Adrenal gland (tissue), 12 donors: ENCODE data around the gene PERM1. TPM values are rescaled to one million over a fixed set of nuclear protein-coding genes. Genes with fewer than 3 reads are reported as not detected.

Source experiments
- DNase-seq, 7 donors: peaks; one replicate each; pipeline ENCODE4 v3.0.0-alpha.2; 2019 to 2020
- H3K27ac ChIP-seq, 5 donors: fragments of 200-600 bp; sonication (generic) in 4 of 5; 1 replicate in 3 of 5; 2 replicates in 2 of 5; pipeline versions ENCODE4 v1.5.1 to v1.8.0; 2016 to 2020; ENCODE audit warnings: mild to moderate bottlenecking in 1 of 5
- H3K27me3 ChIP-seq: fragments of 200-600 bp; 2 replicates; pipeline ENCODE4 v1.8.0; 2021
- H3K36me3 ChIP-seq, 2 donors: fragments of 200-600 bp; replicated peaks in 1 of 2; 1 replicate in 1 of 2; 2 replicates in 1 of 2; pipeline versions ENCODE4 v1.5.1 to v1.8.0; 2018 to 2022
- H3K4me1 ChIP-seq, 2 donors: fragments of 200-600 bp; replicated peaks in 1 of 2; 1 replicate in 1 of 2; 2 replicates in 1 of 2; pipeline versions ENCODE4 v1.5.1 to v1.8.0; 2018 to 2021
- H3K4me3 ChIP-seq, 4 donors: fragments of 200-600 bp; sonication (generic) in 3 of 4; one replicate each; pipeline ENCODE4 v1.5.1; 2016 to 2018
- H3K9me3 ChIP-seq, 3 donors: fragments of 200-600 bp; sonication (generic) in 1 of 3; replicated peaks in 1 of 3; 1 replicate in 2 of 3; 2 replicates in 1 of 3; pipeline versions ENCODE4 v1.5.1 to v1.8.0; 2016 to 2021
- CTCF ChIP-seq, 6 experiments: fragments of 450-650 bp in 4 of 6; fragments of 200-600 bp in 2 of 6; sonication (generic) in 1 of 6; IDR thresholded peaks; 1 replicate in 5 of 6; 2 replicates in 1 of 6; pipeline versions ENCODE4 v1.5.1 to v1.8.0; 2016 to 2021; ENCODE audit warnings: antibody characterized with exemption in 6 of 6, mild to moderate bottlenecking in 2 of 6, moderate library complexity in 1 of 6
- POLR2A ChIP-seq, 2 donors: fragments of 450-650 bp; IDR thresholded peaks; one replicate each; pipeline ENCODE4 v1.6.1; 2017; ENCODE audit warnings: antibody characterized with exemption in 2 of 2, mild to moderate bottlenecking in 2 of 2, moderate library complexity in 1 of 2
- WGBS, 4 donors: extraction: QIAGEN DNeasy Blood & Tissue Kit in 2 of 4; methylation state at CpG; one replicate each; pipeline versions ENCODE4 v1.1.5 to v1.1.7; 2013 to 2017; 5-methylcytosine and 5-hydroxymethylcytosine counted together
- intact Hi-C, 2 donors: fragments of 100-400 bp; cut with DNase I; formaldehyde crosslinking; loops; one replicate each; pipeline versions ENCODE4 v1.14.1 to v1.15.0; 2022 to 2023
- polyA plus RNA-seq, 3 donors: library from polyadenylated mRNA; stranded (reverse); fragments of 200-250 nt in 2 of 3; fragments of 350-450 nt in 1 of 3; fragmentation: Illumina TruSeq in 1 of 3; extraction: RNeasy Lipid Tissue Mini Kit (QIAGEN cat#74804) in 1 of 3; gene quantifications; one replicate each; pipeline ENCODE4 v1.2.3, GENCODE V29; 2013 to 2014
- total RNA-seq, 9 donors: library from RNA; depleted of rRNA in 4 of 9; stranded (reverse); fragments of >200 nt in 4 of 9; fragments of 120-200 nt in 1 of 9; fragmentation: NEBNext Ultra II Directional in 1 of 9; extraction: Animal tissue kit (Norgen Biotek cat#: 25700) in 1 of 9; gene quantifications; one replicate each; pipeline versions ENCODE4 v1.1.0 to v1.2.4, GENCODE V29; 2013 to 2023
- donor health status: healthy with polysubstance abuse.
- donor health status: Bipolar disorder and iron deficiency.
- donor health status: DM: yes; HTN: yes; CAD: no.
- donor health status: DM: no; HTN: no; CAD: no.
- donor health status: DM: no; HTN: no; CAD: no.
- donor health status: DM: yes; HTN: yes; CAD: no.

PERM1 gene
- total and polyA plus RNA-seq, 12 donors, result 0.13 to 0.88 (median 0.25) TPM; not detected in 5

- Histone ChIP-seq H3K4me3 (no peak overlapping the region), H3K27ac (no peak overlapping the region), H3K9me3 (no peaks in the 10 kb centered on the region), H3K27me3 (peaks cover 8% of the 10 kb centered on the region), H3K36me3 (no peaks in the 10 kb centered on the region), H3K4me1 (peaks cover 5% of the 10 kb centered on the region in 2 donors)
- intact Hi-C loops, result no loop called here
- no peak for DNase-seq
- TF ChIP-seq POLR2A (IDR thresholded peaks at IDR 0.05), result no peak
- no peak for TF ChIP-seq CTCF (IDR thresholded peaks at IDR 0.05)
- 63 to 86% (median 80%) methylated on average over 3 to 10 of the region's 10 CpGs for WGBS, 4 donors
These were observed 43.8 kb upstream of the PERM1 start for GRCh38 chr1:1025730-1026129.

DNA sequence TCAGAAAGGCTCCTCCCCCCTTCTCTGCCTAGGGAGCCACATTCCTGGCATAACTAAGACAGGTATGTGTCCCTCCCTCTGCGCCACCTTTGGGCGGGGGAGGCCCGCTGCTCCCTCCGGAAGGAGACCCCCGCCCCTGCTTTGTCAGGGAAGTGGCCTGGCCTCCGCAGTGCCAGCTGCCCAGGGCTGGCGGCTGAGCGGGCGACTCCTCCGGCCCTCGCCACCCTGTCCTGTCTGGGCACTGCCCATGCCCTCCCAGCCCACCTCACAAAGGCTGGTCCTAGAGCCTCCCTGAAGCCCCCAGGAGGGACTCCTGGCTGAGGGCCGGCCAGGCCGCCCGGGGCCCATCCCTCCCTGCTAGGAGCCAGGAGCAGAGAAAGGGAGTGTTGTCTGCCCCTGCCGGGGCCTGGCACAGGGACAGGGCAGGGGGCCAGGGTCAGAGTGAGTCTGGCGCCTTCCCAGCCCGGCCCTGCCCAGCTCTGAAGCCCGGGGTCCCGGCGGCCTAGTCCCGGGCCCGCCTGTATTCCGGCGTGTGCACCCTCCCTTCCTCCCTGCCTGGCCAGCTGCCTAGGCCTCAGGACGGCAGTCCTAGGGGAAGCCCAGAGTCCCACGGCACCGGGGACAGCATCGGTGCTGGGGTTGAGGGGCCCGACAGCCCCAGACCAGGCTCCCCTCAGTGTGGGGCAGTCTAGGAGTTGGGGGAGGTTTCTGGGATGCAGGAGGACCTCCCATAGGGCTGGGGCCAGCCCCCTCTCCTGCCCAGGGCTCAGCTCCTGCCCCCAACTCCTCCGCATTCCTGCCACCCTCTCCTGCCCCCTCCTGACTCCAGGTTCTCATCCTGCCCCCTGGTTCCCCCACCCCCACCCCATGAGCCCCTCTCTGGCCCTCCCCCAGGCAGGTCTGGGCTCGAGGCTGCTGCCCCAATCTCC lies 43.1 kb upstream of the PERM1 start:
- intact Hi-C loops, result no loop called here
- DNase-seq, result no peak
- peaks cover 12% of the 10 kb centered on the region in 2 donors for H3K4me1 ChIP-seq
- H3K4me3 ChIP-seq, result no peak overlapping the region
- 54 to 84% (median 62%) methylated on average over 15 to 31 of the region's 31 CpGs for WGBS, 4 donors
- TF ChIP-seq CTCF (IDR thresholded peaks at IDR 0.05) (no peak), POLR2A (IDR thresholded peaks at IDR 0.05) (no peak)
- no peaks in the 10 kb centered on the region for H3K36me3 ChIP-seq
- no peaks in the 10 kb centered on the region for H3K9me3 ChIP-seq
- no peak overlapping the region for H3K27ac ChIP-seq
- H3K27me3 ChIP-seq, result peaks cover 13% of the 10 kb centered on the region

GRCh38 chr1:1024149-1024770 lies 42.4 kb upstream of the PERM1 start:
- Histone ChIP-seq H3K27me3 (peaks cover 13% of the 10 kb centered on the region), H3K27ac (no peak overlapping the region), H3K36me3 (no peaks in the 10 kb centered on the region), H3K4me3 (no peak overlapping the region), H3K4me1 (peaks cover 12% of the 10 kb centered on the region in 2 donors), H3K9me3 (no peaks in the 10 kb centered on the region)
- WGBS, 4 donors, result 79 to 90% (median 88%) methylated on average over 7 to 9 of the region's 9 CpGs
- intact Hi-C loops, result no loop called here
- no peak for DNase-seq
- no peak for TF ChIP-seq POLR2A (IDR thresholded peaks at IDR 0.05)
- no peak for TF ChIP-seq CTCF (IDR thresholded peaks at IDR 0.05)

- H3K4me3 ChIP-seq, result no peak overlapping the region
- 60 to 76% (median 72%) methylated on average over 4 to 13 of the region's 13 CpGs for WGBS, 4 donors
- DNase-seq, result no peak
- peaks cover 13% of the 10 kb centered on the region for H3K27me3 ChIP-seq
- H3K36me3 ChIP-seq, result no peaks in the 10 kb centered on the region
- peaks cover 12 to 16% of the 10 kb centered on the region in 2 donors for H3K4me1 ChIP-seq
- no peak overlapping the region for H3K27ac ChIP-seq
- no peak for TF ChIP-seq POLR2A (IDR thresholded peaks at IDR 0.05)
- TF ChIP-seq CTCF (IDR thresholded peaks at IDR 0.05), result no peak
- H3K9me3 ChIP-seq, result no peaks in the 10 kb centered on the region
- intact Hi-C loops, result no loop called here
These were observed 41.8 kb upstream of the PERM1 start for GRCh38 chr1:1023700-1024099.
